ENCODE results near the gene LYVE1.

DNA sequence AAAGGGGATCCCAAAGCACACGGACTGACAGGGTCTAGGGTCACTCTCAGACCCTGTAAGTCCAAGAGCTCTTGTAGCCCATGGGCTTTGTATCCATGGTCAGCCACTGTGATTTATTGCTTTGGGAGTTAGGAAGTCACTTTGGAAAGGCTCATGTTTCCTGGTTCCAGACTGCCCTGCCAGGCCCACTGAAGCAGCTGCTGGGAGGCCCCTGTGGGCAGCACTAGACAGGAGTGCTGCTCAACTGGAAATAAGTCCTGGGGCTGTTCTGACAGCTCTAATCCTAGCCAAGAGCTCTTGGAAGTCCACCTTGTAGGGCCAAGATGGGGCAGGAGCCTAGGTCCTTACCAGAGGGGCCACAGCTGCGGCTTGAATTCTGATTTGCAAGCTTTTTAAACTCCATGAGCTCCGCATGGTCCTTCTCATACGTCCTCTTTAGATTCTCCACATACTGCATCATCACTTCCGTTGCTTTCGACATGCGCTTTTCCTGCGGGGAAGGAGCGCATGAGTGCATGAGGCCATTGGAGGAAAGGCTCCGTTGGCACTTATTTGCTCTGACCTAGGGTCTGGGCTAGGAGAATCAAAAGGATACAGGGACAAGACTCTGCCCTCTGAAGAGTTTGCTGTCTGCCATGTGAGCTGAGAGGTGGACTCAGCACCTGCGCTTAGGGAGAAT, 32.2 kb upstream of the LYVE1 start:
- TF ChIP-seq CTCF (IDR thresholded peaks at IDR 0.05) (no peak), POLR2A (IDR thresholded peaks at IDR 0.05) (no peak)

Measured in esophagus squamous epithelium (tissue), 4 donors.